ENCODE data around the gene RASA3. TPM values are rescaled to one million over a fixed set of nuclear protein-coding genes. Genes with fewer than 3 reads are reported as not detected.

RASA3 gene
- total and polyA plus RNA-seq, 2 donors (not counting 3 experiments of a cell fraction or from before 2014, with no cell fraction given) = 26.5 to 53.8 TPM

DNA sequence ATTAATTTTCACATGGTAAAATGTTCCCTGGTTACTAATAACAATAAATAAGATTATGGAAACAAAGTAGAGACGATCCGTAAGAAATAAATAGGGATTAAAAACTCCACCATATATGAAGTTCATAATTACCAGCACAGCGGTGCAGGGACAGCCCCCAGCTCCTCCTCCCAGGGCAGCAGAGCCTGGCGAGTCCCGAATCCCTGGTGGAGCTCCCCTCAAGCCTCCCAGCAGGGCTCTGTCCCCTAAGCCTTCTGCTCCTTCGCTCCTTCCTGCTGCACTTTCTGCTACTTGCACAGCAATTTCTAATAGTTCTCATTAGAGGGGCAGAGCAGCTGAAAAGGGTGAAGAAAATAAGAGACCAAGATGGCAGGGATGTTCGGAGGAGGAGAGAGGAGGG, 43.6 kb downstream of the RASA3 start:
- TF ChIP-seq MYC (IDR thresholded peaks at IDR 0.05; ENCODE audit: low read depth, low read length) (no peak), POLR2A (IDR thresholded peaks at IDR 0.05; ENCODE audit: low read depth, low read length) (no peak), EZH2 (IDR thresholded peaks at IDR 0.05; ENCODE audit: borderline replicate concordance, low read depth, low read length, severe bottlenecking) (no peak)
- TF ChIP-seq, protein P1, sequence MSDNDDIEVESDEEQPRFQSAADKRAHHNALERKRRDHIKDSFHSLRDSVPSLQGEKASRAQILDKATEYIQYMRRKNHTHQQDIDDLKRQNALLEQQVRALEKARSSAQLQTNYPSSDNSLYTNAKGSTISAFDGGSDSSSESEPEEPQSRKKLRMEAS (IDR thresholded peaks at IDR 0.05; ENCODE audit: insufficient read depth, insufficient read length) = no peak

DNA sequence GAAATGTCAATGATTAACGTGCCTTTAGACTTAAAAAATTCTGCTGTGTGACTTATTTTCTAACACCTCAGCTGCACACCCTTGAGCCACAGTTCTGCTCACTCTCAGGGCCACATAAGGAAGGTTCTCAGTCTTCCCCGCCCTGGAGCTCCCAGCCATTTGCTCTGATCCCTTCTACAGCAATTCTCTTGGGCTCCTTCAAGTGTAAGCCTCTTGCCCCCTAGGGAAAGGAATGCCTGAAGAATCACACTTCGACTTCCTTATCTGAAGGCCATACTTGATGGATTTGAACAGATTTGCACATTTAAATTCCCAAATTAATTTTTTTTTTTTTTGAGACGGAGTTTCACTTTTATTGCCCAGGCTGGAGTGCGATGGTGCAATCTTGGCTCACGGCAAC, 44.2 kb downstream of the RASA3 start:
- ChIA-PET CTCF (no interaction called here), POLR2A (no interaction called here)
- no peak overlapping the region for H3K4me3 ChIP-seq (replicated peaks in 1 of 3; ENCODE audit: insufficient read depth in 1 of 3, low read depth in 1 of 3, low read length in 3 of 3)
- H3K9me1 ChIP-seq (replicated peaks; ENCODE audit: control insufficient read depth, extremely low read depth, insufficient read depth, low read length) = no peaks in the 10 kb centered on the region
- H3K4me2 ChIP-seq (ENCODE audit: insufficient read depth, low read length) = no peak overlapping the region
- H3K9ac ChIP-seq (replicated peaks; ENCODE audit: extremely low read depth, insufficient read depth, low read length) = no peak overlapping the region
- no peaks in the 10 kb centered on the region for H3K27me3 ChIP-seq (ENCODE audit: control insufficient read depth in 2 of 2, insufficient read depth in 2 of 2, low read length in 2 of 2)
- no peaks in the 10 kb centered on the region for H3K9me3 ChIP-seq (replicated peaks; ENCODE audit: control insufficient read depth, insufficient read depth, low read length)
- no peak for DNase-seq (ENCODE audit: low read depth, low spot score)
- H3K36me3 ChIP-seq (ENCODE audit: control insufficient read depth in 2 of 2, extremely low read depth in 1 of 2, insufficient read depth in 2 of 2, low read length in 2 of 2) = peaks cover 0 to 3% of the 10 kb centered on the region in 2 experiments
- BruUV-seq (replicated peaks) = no TSS peak
- peaks cover 65% of the 10 kb centered on the region for H3K79me2 ChIP-seq (ENCODE audit: control insufficient read depth, insufficient read depth, low read length)
- intact Hi-C loops (cut with micrococcal nuclease) = no loop called here
- no peak overlapping the region for H2AFZ ChIP-seq (ENCODE audit: low read depth, low read length)
- H3K4me1 ChIP-seq (ENCODE audit: control insufficient read depth, extremely low read depth, insufficient read depth, low read length) = no peaks in the 10 kb centered on the region
- peaks cover 8% of the 10 kb centered on the region for H4K20me1 ChIP-seq (replicated peaks; ENCODE audit: control insufficient read depth, extremely low read depth, insufficient read depth, low read length)
- TF ChIP-seq, protein P1 (IDR thresholded peaks at IDR 0.05; ENCODE audit: insufficient read depth, insufficient read length) = no peak
- no peak for TF ChIP-seq POLR2AphosphoS5 (IDR thresholded peaks at IDR 0.05; ENCODE audit: insufficient read depth, low read depth, low read length)
- TF ChIP-seq JUN (IDR thresholded peaks at IDR 0.05; ENCODE audit: borderline replicate concordance, insufficient read depth, insufficient read length, low read depth) = no peak
- no peak for TF ChIP-seq FOS (IDR thresholded peaks at IDR 0.05; ENCODE audit: borderline replicate concordance, insufficient read depth, low read length)
- TF ChIP-seq, protein P2, sequence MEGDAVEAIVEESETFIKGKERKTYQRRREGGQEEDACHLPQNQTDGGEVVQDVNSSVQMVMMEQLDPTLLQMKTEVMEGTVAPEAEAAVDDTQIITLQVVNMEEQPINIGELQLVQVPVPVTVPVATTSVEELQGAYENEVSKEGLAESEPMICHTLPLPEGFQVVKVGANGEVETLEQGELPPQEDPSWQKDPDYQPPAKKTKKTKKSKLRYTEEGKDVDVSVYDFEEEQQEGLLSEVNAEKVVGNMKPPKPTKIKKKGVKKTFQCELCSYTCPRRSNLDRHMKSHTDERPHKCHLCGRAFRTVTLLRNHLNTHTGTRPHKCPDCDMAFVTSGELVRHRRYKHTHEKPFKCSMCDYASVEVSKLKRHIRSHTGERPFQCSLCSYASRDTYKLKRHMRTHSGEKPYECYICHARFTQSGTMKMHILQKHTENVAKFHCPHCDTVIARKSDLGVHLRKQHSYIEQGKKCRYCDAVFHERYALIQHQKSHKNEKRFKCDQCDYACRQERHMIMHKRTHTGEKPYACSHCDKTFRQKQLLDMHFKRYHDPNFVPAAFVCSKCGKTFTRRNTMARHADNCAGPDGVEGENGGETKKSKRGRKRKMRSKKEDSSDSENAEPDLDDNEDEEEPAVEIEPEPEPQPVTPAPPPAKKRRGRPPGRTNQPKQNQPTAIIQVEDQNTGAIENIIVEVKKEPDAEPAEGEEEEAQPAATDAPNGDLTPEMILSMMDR (IDR thresholded peaks at IDR 0.05; ENCODE audit: extremely low read depth in 1 of 2, insufficient read depth in 1 of 2, low read depth in 1 of 2, low read length in 2 of 2) = no peak
- no peak for TF ChIP-seq MYC (IDR thresholded peaks at IDR 0.05; ENCODE audit: low read depth, low read length)
- no peak for TF ChIP-seq GATA2 (IDR thresholded peaks at IDR 0.05; ENCODE audit: insufficient read depth, insufficient read length, low read depth, low read length)
- TF ChIP-seq POLR2A (IDR thresholded peaks at IDR 0.05; ENCODE audit: low read depth, low read length) = no peak
- TF ChIP-seq EZH2 (IDR thresholded peaks at IDR 0.05; ENCODE audit: borderline replicate concordance, low read depth, low read length, severe bottlenecking) = no peak
- H3K27ac ChIP-seq (ENCODE audit: insufficient read depth, low read depth, low read length) = no peak overlapping the region
- no peak for FAIRE-seq
- dilution Hi-C loops (cut with MboI; ENCODE audit: extremely low pct_ligation_motif_present, low sequenced_read_pairs) = no loop called here

More for the DNA sequence above, 43.6 kb downstream of the RASA3 start:
- BruUV-seq (replicated peaks) = no TSS peak
- Histone ChIP-seq H3K4me1 (ENCODE audit: control insufficient read depth, extremely low read depth, insufficient read depth, low read length) (no peaks in the 10 kb centered on the region), H4K20me1 (replicated peaks; ENCODE audit: control insufficient read depth, extremely low read depth, insufficient read depth, low read length) (peaks cover 10% of the 10 kb centered on the region), H3K9me1 (replicated peaks; ENCODE audit: control insufficient read depth, extremely low read depth, insufficient read depth, low read length) (no peaks in the 10 kb centered on the region), H3K79me2 (ENCODE audit: control insufficient read depth, insufficient read depth, low read length) (peaks cover 69% of the 10 kb centered on the region), H3K4me3 (replicated peaks in 1 of 3; ENCODE audit: insufficient read depth in 1 of 3, low read depth in 1 of 3, low read length in 3 of 3) (no peak overlapping the region), H3K9me3 (replicated peaks; ENCODE audit: control insufficient read depth, insufficient read depth, low read length) (no peaks in the 10 kb centered on the region), H3K36me3 (ENCODE audit: control insufficient read depth in 2 of 2, extremely low read depth in 1 of 2, insufficient read depth in 2 of 2, low read length in 2 of 2) (peaks cover 0 to 3% of the 10 kb centered on the region in 2 experiments), H3K27ac (ENCODE audit: insufficient read depth, low read depth, low read length) (no peak overlapping the region), H3K4me2 (ENCODE audit: insufficient read depth, low read length) (no peak overlapping the region), H2AFZ (ENCODE audit: low read depth, low read length) (no peak overlapping the region), H3K9ac (replicated peaks; ENCODE audit: extremely low read depth, insufficient read depth, low read length) (no peak overlapping the region), H3K27me3 (ENCODE audit: control insufficient read depth in 2 of 2, insufficient read depth in 2 of 2, low read length in 2 of 2) (no peaks in the 10 kb centered on the region)
- FAIRE-seq (no peak), DNase-seq (ENCODE audit: low read depth, low spot score) (no peak)
- POLR2A ChIA-PET = no interaction called here
- intact Hi-C loops (cut with micrococcal nuclease) = no loop called here
- dilution Hi-C loops (cut with MboI; ENCODE audit: extremely low pct_ligation_motif_present, low sequenced_read_pairs) = no loop called here
- CTCF ChIA-PET = no interaction called here

Data from endothelial cell of umbilical vein (primary cell).